ENCODE data around the gene TAOK2.
"Not testable (repeated sequence)": the region's sequence is repeated elsewhere in the genome, so short reads cannot be mapped to it uniquely, and the experiment has no call there.

TAOK2 gene

GRCh38 chr16:30011714-30012504 is 38.2 kb downstream of the TAOK2 start:
- DNase-seq (ENCODE audit: low read depth): no peak
- no peak for TF ChIP-seq CTCF (conservative IDR thresholded peaks at IDR 0.05; ENCODE audit: low read depth, low read length)
- H3K4me3 ChIP-seq (ENCODE audit: low read depth, low read length): no peak overlapping the region

- H3K4me3 ChIP-seq (ENCODE audit: low read depth, low read length); DNase-seq (ENCODE audit: low read depth): not testable (repeated sequence)
These were observed 38.9 kb downstream of the TAOK2 start for GRCh38 chr16:30012598-30012997.

GRCh38 chr16:30015450-30015849 is 41.8 kb downstream of the TAOK2 start:
- not testable (repeated sequence) for DNase-seq (ENCODE audit: low read depth); H3K4me3 ChIP-seq (ENCODE audit: low read depth, low read length)

GRCh38 chr16:30016555-30017276 is 43.0 kb downstream of the TAOK2 start:
- no peak for TF ChIP-seq CTCF (conservative IDR thresholded peaks at IDR 0.05; ENCODE audit: low read depth, low read length)
- DNase-seq (ENCODE audit: low read depth): no peak
- H3K4me3 ChIP-seq (ENCODE audit: low read depth, low read length): no peak overlapping the region

- TF ChIP-seq CTCF (conservative IDR thresholded peaks at IDR 0.05; ENCODE audit: low read depth, low read length): no peak
- no peak overlapping the region for H3K4me3 ChIP-seq (ENCODE audit: low read depth, low read length)
- DNase-seq (ENCODE audit: low read depth): no peak
These were observed 43.6 kb downstream of the TAOK2 start for GRCh38 chr16:30017277-30017656.

- DNase-seq (ENCODE audit: low read depth); H3K4me3 ChIP-seq (ENCODE audit: low read depth, low read length): not testable (repeated sequence)
These were observed 44.3 kb downstream of the TAOK2 start for GRCh38 chr16:30017937-30018336.

- no peak for TF ChIP-seq CTCF (conservative IDR thresholded peaks at IDR 0.05; ENCODE audit: low read depth, low read length)
- H3K4me3 ChIP-seq (ENCODE audit: low read depth, low read length): no peak overlapping the region
- DNase-seq (ENCODE audit: low read depth): peak; percentile 34
These were observed 45.1 kb downstream of the TAOK2 start for GRCh38 chr16:30018731-30019158.

GRCh38 chr16:30022887-30023286 is 49.2 kb downstream of the TAOK2 start, which contains the start of gene C16orf92:
Gene C16orf92 (plus strand): TSS chr16:30023198. CDS start chr16:30023341, 143 bp downstream.
- TF ChIP-seq CTCF (conservative IDR thresholded peaks at IDR 0.05; ENCODE audit: low read depth, low read length): no peak
- no peak for DNase-seq (ENCODE audit: low read depth)
- H3K4me3 ChIP-seq (ENCODE audit: low read depth, low read length): no peak within 1 kb of the TSS
